HFF-Myc (cell line): ENCODE data around the gene TTC23.

Experiments used
- DNase-seq: peaks from one replicate; pipeline ENCODE4 v3.0.0-alpha.2; 2011; ENCODE audit warnings: low read depth; ENCODE audit errors: extremely low read depth
- H3K4me3 ChIP-seq: replicated peaks from 2 replicates; pipeline ENCODE4 v1.5.1; 2011; ENCODE audit warnings: low read depth, mild to moderate bottlenecking, control low read depth, low read length
- CTCF ChIP-seq: IDR thresholded peaks from 2 replicates; pipeline ENCODE4 v1.5.1; 2012; ENCODE audit warnings: mild to moderate bottlenecking, low read depth, low read length, control low read depth; ENCODE audit errors: missing control alignments

TTC23 gene

GRCh38 chr15:99148851-99149276, 100.5 kb downstream of the TTC23 start:
- no peak overlapping the region for H3K4me3 ChIP-seq
- TF ChIP-seq CTCF: no peak
- DNase-seq: no peak

GRCh38 chr15:99146661-99147060, 102.7 kb downstream of the TTC23 start:
- TF ChIP-seq CTCF: no peak
- DNase-seq: no peak
- H3K4me3 ChIP-seq: no peak overlapping the region

GRCh38 chr15:99145778-99146177, 103.6 kb downstream of the TTC23 start:
- no peak overlapping the region for H3K4me3 ChIP-seq
- TF ChIP-seq CTCF: no peak
- DNase-seq: no peak

- no peak overlapping the region for H3K4me3 ChIP-seq
- no peak for TF ChIP-seq CTCF
- DNase-seq: no peak
Measured at GRCh38 chr15:99145005-99145404, 104.4 kb downstream of the TTC23 start.

- TF ChIP-seq CTCF: no peak
- no peak for DNase-seq
- no peak overlapping the region for H3K4me3 ChIP-seq
Measured at GRCh38 chr15:99143655-99144610, 105.4 kb downstream of the TTC23 start.

GRCh38 chr15:99143242-99143641, 106.1 kb downstream of the TTC23 start:
- no peak for TF ChIP-seq CTCF
- no peak for DNase-seq
- H3K4me3 ChIP-seq: no peak overlapping the region

- TF ChIP-seq CTCF: no peak
- no peak overlapping the region for H3K4me3 ChIP-seq
- DNase-seq: no peak
Measured at GRCh38 chr15:99142562-99142961, 106.8 kb downstream of the TTC23 start.
